Type B pancreatic cell (in vitro differentiated cells): Measurements from ENCODE around the gene PIGN. TPM values are rescaled to one million over a fixed set of nuclear protein-coding genes. Genes with fewer than 3 reads are reported as not detected.

Experiments used
- DNase-seq: peaks from one replicate; pipeline ENCODE4 v3.0.0; 2021; ENCODE audit warnings: mixed read lengths; ENCODE audit not compliant: unreplicated experiment; ENCODE audit errors: extremely low spot score
- H3K27ac Mint-ChIP-seq: 2 replicates; pipeline ENCODE4 v1.8.0; 2021; ENCODE audit warnings: mild to moderate bottlenecking, mixed read lengths
- H3K27me3 Mint-ChIP-seq: 2 replicates; pipeline ENCODE4 v1.8.0; 2021; ENCODE audit warnings: mixed read lengths
- H3K36me3 Mint-ChIP-seq: 2 replicates; pipeline ENCODE4 v1.8.0; 2021; ENCODE audit warnings: mixed read lengths
- H3K4me1 Mint-ChIP-seq: one replicate; pipeline ENCODE4 v1.8.0; 2021; ENCODE audit warnings: mixed read lengths; ENCODE audit not compliant: unreplicated experiment
- H3K4me3 Mint-ChIP-seq: 2 replicates; pipeline ENCODE4 v1.8.0; 2021; ENCODE audit warnings: mild to moderate bottlenecking, mixed read lengths
- H3K9me3 Mint-ChIP-seq: 2 replicates; pipeline ENCODE4 v1.8.0; 2021; ENCODE audit warnings: mixed read lengths
- CTCF ChIP-seq: fragments of 200-600 bp; sonication (generic); conservative IDR thresholded peaks from 2 replicates; pipeline ENCODE4 v1.5.0; 2021; ENCODE audit warnings: antibody characterized with exemption, mild to moderate bottlenecking
- total RNA-seq: library from RNA; stranded (reverse); gene quantifications from 2 replicates; pipeline ENCODE4 v1.2.1, GENCODE V29; 2021; ENCODE audit warnings: low replicate concordance

Gene PIGN
- total RNA-seq, 1 donor from 2014 or later: 33.8 TPM

- TF ChIP-seq CTCF: no peak
- H3K9me3 Mint-ChIP-seq: no peaks in the 10 kb centered on the region
- H3K36me3 Mint-ChIP-seq: peaks cover 8% of the 10 kb centered on the region
- no peaks in the 10 kb centered on the region for H3K27me3 Mint-ChIP-seq
- H3K27ac Mint-ChIP-seq: no peak overlapping the region
- no peak for DNase-seq
- H3K4me1 Mint-ChIP-seq: peaks cover 8% of the 10 kb centered on the region
- no peak overlapping the region for H3K4me3 Mint-ChIP-seq
Observed at GRCh38 chr18:62128157-62128556, 58.7 kb downstream of the PIGN start.

- peaks cover 10% of the 10 kb centered on the region for H3K36me3 Mint-ChIP-seq
- H3K27ac Mint-ChIP-seq: no peak overlapping the region
- no peaks in the 10 kb centered on the region for H3K27me3 Mint-ChIP-seq
- no peaks in the 10 kb centered on the region for H3K9me3 Mint-ChIP-seq
- peaks cover 8% of the 10 kb centered on the region for H3K4me1 Mint-ChIP-seq
- TF ChIP-seq CTCF: no peak
- DNase-seq: no peak
- H3K4me3 Mint-ChIP-seq: no peak overlapping the region
Observed at GRCh38 chr18:62126737-62127136, 60.1 kb downstream of the PIGN start.

- no peak for TF ChIP-seq CTCF
- Mint-ChIP-seq H3K9me3 (no peaks in the 10 kb centered on the region), H3K27ac (no peak overlapping the region), H3K4me3 (no peak overlapping the region), H3K36me3 (peaks cover 13% of the 10 kb centered on the region), H3K27me3 (no peaks in the 10 kb centered on the region), H3K4me1 (peaks cover 4% of the 10 kb centered on the region)
- no peak for DNase-seq
Observed at GRCh38 chr18:62125702-62126101, 61.2 kb downstream of the PIGN start.

- Mint-ChIP-seq H3K27ac (no peak overlapping the region), H3K36me3 (peaks cover 27% of the 10 kb centered on the region), H3K4me3 (no peak overlapping the region), H3K27me3 (no peaks in the 10 kb centered on the region), H3K9me3 (no peaks in the 10 kb centered on the region), H3K4me1 (no peaks in the 10 kb centered on the region)
- TF ChIP-seq CTCF: no peak
- no peak for DNase-seq
Observed at GRCh38 chr18:62122330-62122729, 64.5 kb downstream of the PIGN start.

GRCh38 chr18:62119884-62120283 is 67.0 kb downstream of the PIGN start:
- Mint-ChIP-seq H3K36me3 (peaks cover 19% of the 10 kb centered on the region), H3K9me3 (no peaks in the 10 kb centered on the region), H3K4me1 (no peaks in the 10 kb centered on the region), H3K27me3 (no peaks in the 10 kb centered on the region), H3K27ac (no peak overlapping the region), H3K4me3 (no peak overlapping the region)
- no peak for TF ChIP-seq CTCF
- no peak for DNase-seq

- H3K4me1 Mint-ChIP-seq: no peaks in the 10 kb centered on the region
- H3K9me3 Mint-ChIP-seq: no peaks in the 10 kb centered on the region
- TF ChIP-seq CTCF: no peak
- H3K27me3 Mint-ChIP-seq: no peaks in the 10 kb centered on the region
- peaks cover 19% of the 10 kb centered on the region for H3K36me3 Mint-ChIP-seq
- DNase-seq: no peak
- no peak overlapping the region for H3K4me3 Mint-ChIP-seq
- no peak overlapping the region for H3K27ac Mint-ChIP-seq
Observed at GRCh38 chr18:62118328-62118727, 68.5 kb downstream of the PIGN start.
